ENCODE data around the gene EIF1B.
"Not testable (repeated sequence)": the region's sequence is repeated elsewhere in the genome, so short reads cannot be mapped to it uniquely, and the experiment has no call there.

EIF1B gene

GRCh38 chr3:40309418-40309924 is at the start of gene EIF1B:
TSS of gene EIF1B (plus strand) at chr3:40309707. CDS start at chr3:40309942, 235 bp downstream.
- H3K27me3 ChIP-seq (ENCODE audit: low read depth): no peaks in the 10 kb centered on the region
- peaks cover 16% of the 10 kb centered on the region for H3K4me1 ChIP-seq
- H3K9me3 ChIP-seq: no peaks in the 10 kb centered on the region
- peak within 1 kb of the TSS; percentile 92 for H3K4me3 ChIP-seq
- DNase-seq (ENCODE audit: low spot score in 2 of 2): peak; percentile 94 to 98
- in situ Hi-C loops (cut with MboI; ENCODE audit: low sequenced_read_pairs): loop anchor here (25.0 kb wide), 2 partner anchors 772 to 872 kb away; no protein-coding TSS in a partner anchor
- H3K36me3 ChIP-seq (replicated peaks): peaks cover 24% of the 10 kb centered on the region

GRCh38 chr3:40262331-40262730 is 47.2 kb upstream of the EIF1B start:
- Histone ChIP-seq H3K4me3 (no peak overlapping the region), H3K36me3 (replicated peaks) (no peaks in the 10 kb centered on the region), H3K27me3 (ENCODE audit: low read depth) (no peaks in the 10 kb centered on the region), H3K4me1 (peaks cover 5% of the 10 kb centered on the region; the same call in 1 of the 2 replicates), H3K9me3 (no peaks in the 10 kb centered on the region)
- in situ Hi-C loops (cut with MboI; ENCODE audit: low sequenced_read_pairs): no loop called here
- DNase-seq (ENCODE audit: low spot score in 2 of 2): no peak

- Histone ChIP-seq H3K4me1 (peaks cover under 1% of the 10 kb centered on the region; the same call in 1 of the 2 replicates), H3K36me3 (replicated peaks) (no peaks in the 10 kb centered on the region), H3K27me3 (ENCODE audit: low read depth) (no peaks in the 10 kb centered on the region), H3K9me3 (no peaks in the 10 kb centered on the region), H3K4me3 (no peak overlapping the region)
- in situ Hi-C loops (cut with MboI; ENCODE audit: low sequenced_read_pairs): no loop called here
- DNase-seq (ENCODE audit: low spot score in 2 of 2): no peak
These were observed 45.1 kb upstream of the EIF1B start for GRCh38 chr3:40264451-40264850.

- no peak overlapping the region for H3K4me3 ChIP-seq
- no peak for DNase-seq (ENCODE audit: low spot score in 2 of 2)
- H3K9me3 ChIP-seq: no peaks in the 10 kb centered on the region
- no peaks in the 10 kb centered on the region for H3K4me1 ChIP-seq
- no peaks in the 10 kb centered on the region for H3K27me3 ChIP-seq (ENCODE audit: low read depth)
- no peaks in the 10 kb centered on the region for H3K36me3 ChIP-seq (replicated peaks)
- in situ Hi-C loops (cut with MboI; ENCODE audit: low sequenced_read_pairs): no loop called here
These were observed 44.3 kb upstream of the EIF1B start for GRCh38 chr3:40265181-40265580.

GRCh38 chr3:40267937-40268724 is 41.4 kb upstream of the EIF1B start:
- H3K9me3 ChIP-seq: no peaks in the 10 kb centered on the region
- in situ Hi-C loops (cut with MboI; ENCODE audit: low sequenced_read_pairs): no loop called here
- no peak for DNase-seq (ENCODE audit: low spot score in 2 of 2)
- no peaks in the 10 kb centered on the region for H3K4me1 ChIP-seq
- no peaks in the 10 kb centered on the region for H3K36me3 ChIP-seq (replicated peaks)
- H3K27me3 ChIP-seq (ENCODE audit: low read depth): no peaks in the 10 kb centered on the region
- H3K4me3 ChIP-seq: no peak overlapping the region

- peaks cover under 1% of the 10 kb centered on the region for H3K27me3 ChIP-seq (ENCODE audit: low read depth)
- no peak overlapping the region for H3K4me3 ChIP-seq
- no peaks in the 10 kb centered on the region for H3K4me1 ChIP-seq
- H3K9me3 ChIP-seq: no peaks in the 10 kb centered on the region
- DNase-seq (ENCODE audit: low spot score in 2 of 2): no peak
- in situ Hi-C loops (cut with MboI; ENCODE audit: low sequenced_read_pairs): no loop called here
- no peaks in the 10 kb centered on the region for H3K36me3 ChIP-seq (replicated peaks)
These were observed 40.5 kb upstream of the EIF1B start for GRCh38 chr3:40268802-40269524.

- in situ Hi-C loops (cut with MboI; ENCODE audit: low sequenced_read_pairs): no loop called here
These were observed 30.7 kb upstream of the EIF1B start for GRCh38 chr3:40278791-40279190.

GRCh38 chr3:40281995-40282394 is 27.5 kb upstream of the EIF1B start:
- in situ Hi-C loops (cut with MboI; ENCODE audit: low sequenced_read_pairs): no loop called here

More at GRCh38 chr3:40278791-40279190, 30.7 kb upstream of the EIF1B start:
- no peak for DNase-seq (ENCODE audit: low spot score in 2 of 2)
- Histone ChIP-seq H3K4me1 (no peaks in the 10 kb centered on the region), H3K4me3 (no peak overlapping the region), H3K27me3 (ENCODE audit: low read depth) (peaks cover 6% of the 10 kb centered on the region), H3K36me3 (replicated peaks) (no peaks in the 10 kb centered on the region), H3K9me3 (no peaks in the 10 kb centered on the region)

GRCh38 chr3:40283057-40283456 is 26.4 kb upstream of the EIF1B start:
- in situ Hi-C loops (cut with MboI; ENCODE audit: low sequenced_read_pairs); H3K36me3 ChIP-seq (replicated peaks); H3K9me3 ChIP-seq; H3K4me3 ChIP-seq; H3K4me1 ChIP-seq; H3K27me3 ChIP-seq (ENCODE audit: low read depth); DNase-seq (ENCODE audit: low spot score in 2 of 2): not testable (repeated sequence)

More at GRCh38 chr3:40281995-40282394, 27.5 kb upstream of the EIF1B start:
- Histone ChIP-seq H3K9me3 (no peaks in the 10 kb centered on the region), H3K4me3 (no peak overlapping the region), H3K36me3 (replicated peaks) (no peaks in the 10 kb centered on the region), H3K27me3 (ENCODE audit: low read depth) (0 out of 2 replicates have a peak, but pooled peaks cover 4% of the 10 kb centered on the region), H3K4me1 (no peaks in the 10 kb centered on the region)
- no peak for DNase-seq (ENCODE audit: low spot score in 2 of 2)

- H3K4me1 ChIP-seq: no peaks in the 10 kb centered on the region; the same call in 1 of the 2 replicates
- H3K36me3 ChIP-seq (replicated peaks): no peaks in the 10 kb centered on the region
- in situ Hi-C loops (cut with MboI; ENCODE audit: low sequenced_read_pairs): no loop called here
- H3K27me3 ChIP-seq (ENCODE audit: low read depth): 0 out of 2 replicates have a peak, but pooled peaks cover 4% of the 10 kb centered on the region
- no peak overlapping the region for H3K4me3 ChIP-seq
- DNase-seq (ENCODE audit: low spot score in 2 of 2): no peak
- no peaks in the 10 kb centered on the region for H3K9me3 ChIP-seq
These were observed 22.3 kb upstream of the EIF1B start for GRCh38 chr3:40287248-40287647.

GRCh38 chr3:40290396-40290795 is 19.1 kb upstream of the EIF1B start:
- Histone ChIP-seq H3K27me3 (ENCODE audit: low read depth) (0 out of 2 replicates have a peak, but pooled peaks cover 4% of the 10 kb centered on the region), H3K4me1 (peaks cover 9% of the 10 kb centered on the region), H3K9me3 (no peaks in the 10 kb centered on the region), H3K4me3 (no peak overlapping the region), H3K36me3 (replicated peaks) (no peaks in the 10 kb centered on the region)
- in situ Hi-C loops (cut with MboI; ENCODE audit: low sequenced_read_pairs): no loop called here
- DNase-seq (ENCODE audit: low spot score in 2 of 2): no peak

- no peak for DNase-seq (ENCODE audit: low spot score in 2 of 2)
- in situ Hi-C loops (cut with MboI; ENCODE audit: low sequenced_read_pairs): no loop called here
- H3K9me3 ChIP-seq: no peaks in the 10 kb centered on the region
These were observed 18.0 kb upstream of the EIF1B start for GRCh38 chr3:40291471-40291870.

GRCh38 chr3:40292637-40293349 is 16.7 kb upstream of the EIF1B start:
- Histone ChIP-seq H3K9me3 (no peaks in the 10 kb centered on the region), H3K4me3 (no peak overlapping the region), H3K36me3 (replicated peaks) (no peaks in the 10 kb centered on the region), H3K4me1 (peaks cover 9% of the 10 kb centered on the region), H3K27me3 (ENCODE audit: low read depth) (no peaks in the 10 kb centered on the region)
- peak; percentile 61 to 68 for DNase-seq (ENCODE audit: low spot score in 2 of 2)
- in situ Hi-C loops (cut with MboI; ENCODE audit: low sequenced_read_pairs): no loop called here

More at GRCh38 chr3:40291471-40291870, 18.0 kb upstream of the EIF1B start:
- no peaks in the 10 kb centered on the region for H3K27me3 ChIP-seq (ENCODE audit: low read depth)
- H3K4me1 ChIP-seq: peaks cover 9% of the 10 kb centered on the region
- H3K36me3 ChIP-seq (replicated peaks): no peaks in the 10 kb centered on the region
- no peak overlapping the region for H3K4me3 ChIP-seq
